SK-N-SH (cell line): ENCODE measurements around the gene RAB6B. TPM values are rescaled to one million over a fixed set of nuclear protein-coding genes. Genes with fewer than 3 reads are reported as not detected.

ENCODE experiments used
- CTCF ChIA-PET: fragments of 300-600, 350-600 bp; formaldehyde crosslinking; extraction: SDS; loops from one replicate; lab custom pipeline; 2021; lab: Yijun Ruan, JAX
- POLR2A ChIA-PET: fragments of 350-600 bp; sonication (Branson Sonifier 250); formaldehyde crosslinking; extraction: SDS; loops from one replicate; lab custom pipeline; 2020; ENCODE audit warnings: antibody characterized with exemption, inconsistent platforms; lab: Yijun Ruan, JAX
- DNase-seq: peaks from one replicate; pipeline ENCODE4 v3.0.0; 2012
- H2AFZ ChIP-seq: fragments of 200-600 bp; sonication (generic); 2 replicates; pipeline ENCODE4 v1.8.1; 2016; ENCODE audit warnings: antibody characterized with exemption, mild to moderate bottlenecking, low read depth
- H3F3A ChIP-seq: fragments of 200-600 bp; sonication (generic); replicated peaks from 2 replicates; pipeline ENCODE3; 2016; ENCODE audit warnings: antibody characterized with exemption, mild to moderate bottlenecking; ENCODE audit not compliant: insufficient read depth
- H3K27ac ChIP-seq, 2 experiments: fragments of 200-500 bp in 1 of 2; fragments of 200-600 bp in 1 of 2; sonication (Bioruptor generic) in 1 of 2; sonication (generic), shearing (Covaris generic) in 1 of 2; 2 replicates each; pipeline versions ENCODE4 v1.5.1 to v1.6.1; 2014 to 2016; ENCODE audit warnings: low read depth in 2 of 2, inconsistent platforms in 1 of 2, low read length in 1 of 2, mild to moderate bottlenecking in 1 of 2, mixed read lengths in 1 of 2
- H3K27me3 ChIP-seq: fragments of 200-600 bp; sonication (generic), shearing (Covaris generic); 2 replicates; pipeline ENCODE4 v1.6.1; 2016; ENCODE audit warnings: mixed run types; ENCODE audit not compliant: insufficient read depth
- H3K36me3 ChIP-seq, 2 experiments: fragments of 200-500 bp in 1 of 2; fragments of 200-600 bp in 1 of 2; sonication (Bioruptor generic) in 1 of 2; sonication (generic) in 1 of 2; replicated peaks in 1 of 2; 2 replicates each; pipeline versions ENCODE3 to v1.5.1; 2014 to 2016; ENCODE audit warnings: low read length in 1 of 2, mild to moderate bottlenecking in 1 of 2; ENCODE audit not compliant: insufficient read depth in 2 of 2, control insufficient read depth in 1 of 2
- H3K4me1 ChIP-seq, 2 experiments: fragments of 200-500 bp in 1 of 2; fragments of 200-600 bp in 1 of 2; sonication (Bioruptor generic) in 1 of 2; sonication (generic), shearing (Covaris generic) in 1 of 2; 2 replicates each; pipeline versions ENCODE4 v1.5.1 to v1.6.1; 2014 to 2016; ENCODE audit warnings: low read depth in 1 of 2, low read length in 1 of 2, mixed run types in 1 of 2; ENCODE audit not compliant: insufficient read depth in 2 of 2, control insufficient read depth in 1 of 2
- H3K4me2 ChIP-seq: fragments of 200-600 bp; sonication (generic), shearing (Covaris generic); 2 replicates; pipeline ENCODE4 v1.6.1; 2017; ENCODE audit warnings: mixed run types
- H3K4me3 ChIP-seq, 2 experiments: fragments of 200-500 bp in 1 of 2; fragments of 200-600 bp in 1 of 2; sonication (Bioruptor generic) in 1 of 2; sonication (generic), shearing (Covaris generic) in 1 of 2; 2 replicates each; pipeline versions ENCODE4 v1.5.1 to v1.8.1; 2014 to 2016; ENCODE audit warnings: low read depth in 2 of 2, inconsistent platforms in 1 of 2, low read length in 1 of 2, mild to moderate bottlenecking in 1 of 2, mixed read lengths in 1 of 2, moderate library complexity in 1 of 2
- H3K79me2 ChIP-seq: fragments of 200-600 bp; sonication (generic); 2 replicates; pipeline ENCODE4 v1.8.1; 2017; ENCODE audit warnings: mild to moderate bottlenecking; ENCODE audit not compliant: insufficient read depth
- H3K9ac ChIP-seq: fragments of 200-600 bp; sonication (generic); 2 replicates; pipeline ENCODE4 v1.6.1; 2017; ENCODE audit warnings: mixed run types
- H3K9me2 ChIP-seq: fragments of 200-600 bp; sonication (generic); 2 replicates; pipeline ENCODE4 v1.6.1; 2017; ENCODE audit warnings: mixed run types
- H3K9me3 ChIP-seq: fragments of 200-600 bp; sonication (generic); 2 replicates; pipeline ENCODE4 v1.6.1; 2017; ENCODE audit warnings: mixed run types, mild to moderate bottlenecking, moderate library complexity
- H4K20me1 ChIP-seq: fragments of 200-600 bp; sonication (generic); 2 replicates; pipeline ENCODE4 v1.6.1; 2017; ENCODE audit warnings: mild to moderate bottlenecking, mixed run types; ENCODE audit not compliant: insufficient read depth
- EP300 ChIP-seq, 2 experiments: IDR thresholded peaks; 2 replicates each; pipeline versions ENCODE4 v1.4.0 to v1.6.1; 2012; ENCODE audit warnings: borderline replicate concordance in 1 of 2, low read depth in 1 of 2, low read length in 1 of 2
- JUND ChIP-seq: IDR thresholded peaks from 2 replicates; pipeline ENCODE4 v1.4.0; 2012
- MXI1 ChIP-seq: IDR thresholded peaks from 2 replicates; pipeline ENCODE4 v1.6.1; 2012; ENCODE audit warnings: mild to moderate bottlenecking, low read depth, low read length, improper control_type of control experiment
- POLR2AphosphoS5 ChIP-seq: IDR thresholded peaks from 2 replicates; pipeline ENCODE4 v1.6.1; 2012; ENCODE audit warnings: low read depth, low read length
- RFX5 ChIP-seq: IDR thresholded peaks from 2 replicates; pipeline ENCODE4 v1.6.1; 2012; ENCODE audit warnings: mild to moderate bottlenecking, improper control_type of control experiment, low read length
- RXRA ChIP-seq: IDR thresholded peaks from 2 replicates; pipeline ENCODE4 v1.4.0; 2012; ENCODE audit warnings: low read depth, mild to moderate bottlenecking, borderline replicate concordance
- SIN3A ChIP-seq: IDR thresholded peaks from 2 replicates; pipeline ENCODE4 v1.6.1; 2012; ENCODE audit warnings: low read depth, mild to moderate bottlenecking, low read length, moderate library complexity, borderline replicate concordance
- SMC3 ChIP-seq: IDR thresholded peaks from 2 replicates; pipeline ENCODE4 v1.6.1; 2012; ENCODE audit warnings: low read depth, low read length, improper control_type of control experiment
- ZBTB33 ChIP-seq: IDR thresholded peaks from 2 replicates; pipeline ENCODE4 v1.4.0; 2012; ENCODE audit warnings: low read depth, borderline replicate concordance
- WGBS: methylation state at CpG from one replicate; pipeline ENCODE4 v1.1.6; 2017; ENCODE audit warnings: low lambda C conversion rate; 5-methylcytosine and 5-hydroxymethylcytosine counted together
- polyA plus RNA-seq, 3 experiments: library from polyadenylated mRNA; depleted of rRNA; stranded (reverse); fragments of >200 nt; gene quantifications; 2 replicates each; pipeline ENCODE4 v1.2.3, GENCODE V29; 2012

RAB6B gene
- polyA plus RNA-seq, 1 of the 3 experiments (the other 2 are of a cell fraction), result 9.3 TPM

- TF ChIP-seq POLR2AphosphoS5 (no peak), SMC3 (no peak), RFX5 (no peak)
Measured at GRCh38 chr3:133871368-133872090, 24.2 kb downstream of the RAB6B start (continued).

GRCh38 chr3:133870822-133871221 lies 24.9 kb downstream of the RAB6B start:
- Histone ChIP-seq H3K27me3 (no peaks in the 10 kb centered on the region), H3K9me2 (no peaks in the 10 kb centered on the region), H3F3A (no peaks in the 10 kb centered on the region), H3K9me3 (no peaks in the 10 kb centered on the region), H3K4me2 (no peak overlapping the region), H3K36me3 (no peaks in the 10 kb centered on the region), H3K4me3 (no peak overlapping the region), H3K9ac (no peak overlapping the region), H4K20me1 (no peaks in the 10 kb centered on the region), H2AFZ (no peak overlapping the region), H3K79me2 (no peaks in the 10 kb centered on the region), H3K27ac (no peak overlapping the region), H3K4me1 (peaks cover 0 to 10% of the 10 kb centered on the region in 2 experiments; a peak in 1 of 4 replicates)
- ChIA-PET POLR2A (no interaction called here), CTCF (interaction anchor here (0.7 to 1.3 kb wide), 2 partner anchors 21 to 304 kb away, joined by 3 read pairs; no protein-coding TSS in a partner anchor)
- TF ChIP-seq RXRA, result no peak
- TF ChIP-seq ZBTB33, result no peak
- TF ChIP-seq JUND, result no peak
- no peak for DNase-seq

GRCh38 chr3:133869586-133869985 lies 26.1 kb downstream of the RAB6B start:
- CTCF ChIA-PET, result no interaction called here
- no peak overlapping the region for H2AFZ ChIP-seq
- no peaks in the 10 kb centered on the region for H3F3A ChIP-seq
- H3K9ac ChIP-seq, result no peak overlapping the region
- no peak for TF ChIP-seq POLR2AphosphoS5
- no peak for TF ChIP-seq EP300 (IDR thresholded peaks at IDR 0.05; ENCODE audit: borderline replicate concordance in 1 of 2, low read depth in 1 of 2, low read length in 1 of 2)
- no peak for TF ChIP-seq MXI1
- no peak for TF ChIP-seq RXRA
- no peak for TF ChIP-seq SIN3A
- no peak for TF ChIP-seq RFX5
- H3K27me3 ChIP-seq, result no peaks in the 10 kb centered on the region
- POLR2A ChIA-PET, result no interaction called here
- H3K4me3 ChIP-seq, result no peak overlapping the region
- no peak overlapping the region for H3K27ac ChIP-seq
- H3K79me2 ChIP-seq, result no peaks in the 10 kb centered on the region
- DNase-seq, result no peak
- 84% methylated on average over 5 of the region's 6 CpGs for WGBS
- H3K4me1 ChIP-seq, result peaks cover 0 to 14% of the 10 kb centered on the region in 2 experiments; a peak in 1 of 4 replicates
- H4K20me1 ChIP-seq, result no peaks in the 10 kb centered on the region
- H3K9me2 ChIP-seq, result no peaks in the 10 kb centered on the region
- H3K4me2 ChIP-seq, result no peak overlapping the region
- H3K36me3 ChIP-seq, result no peaks in the 10 kb centered on the region
- no peaks in the 10 kb centered on the region for H3K9me3 ChIP-seq
